ENCODE data around the gene HIVEP3.

- TF ChIP-seq POLR2A (IDR thresholded peaks at IDR 0.05; ENCODE audit: low read length), result no peak
- no peak for TF ChIP-seq GATA1 (IDR thresholded peaks at IDR 0.05; ENCODE audit: low read depth, low read length)
These were observed 388.3 kb downstream of the HIVEP3 start for GRCh38 chr1:41530411-41530810.

All from erythroblast (primary cell).